Liver (tissue), 9 donors: ENCODE measurements around the gene HNRNPM. TPM values are rescaled to one million over a fixed set of nuclear protein-coding genes. Genes with fewer than 3 reads are reported as not detected.
A peak's percentile ranks its signal among the peaks of the same experiment; 100 is the strongest.

Source experiments
- DNase-seq: peaks from one replicate; pipeline ENCODE4 v3.0.0-alpha.2; 2017; ENCODE audit warnings: low spot score
- H3K27ac ChIP-seq, 2 donors: one replicate each; pipeline ENCODE4 v1.7.0; 2013; ENCODE audit warnings: inconsistent platforms in 2 of 2, low read length in 2 of 2, control low read depth in 1 of 2, low read depth in 1 of 2, mild to moderate bottlenecking in 1 of 2
- H3K27me3 ChIP-seq, 4 donors: one replicate each; pipeline versions ENCODE4 v1.6.1 to v1.7.0; 2013; ENCODE audit warnings: low read length in 3 of 4, inconsistent platforms in 1 of 4, mild to moderate bottlenecking in 1 of 4, moderate library complexity in 1 of 4; ENCODE audit not compliant: control insufficient read depth in 4 of 4, insufficient read depth in 4 of 4
- H3K36me3 ChIP-seq, 4 donors: one replicate each; pipeline versions ENCODE4 v1.6.1 to v1.7.0; 2013; ENCODE audit warnings: low read length in 3 of 4, mild to moderate bottlenecking in 3 of 4, low read depth in 1 of 4, moderate library complexity in 1 of 4; ENCODE audit not compliant: control insufficient read depth in 4 of 4, insufficient read depth in 3 of 4
- H3K4me1 ChIP-seq, 4 donors: one replicate each; pipeline versions ENCODE4 v1.6.1 to v1.7.0; 2013; ENCODE audit warnings: low read length in 3 of 4, mild to moderate bottlenecking in 3 of 4, moderate library complexity in 1 of 4; ENCODE audit not compliant: control insufficient read depth in 4 of 4, insufficient read depth in 4 of 4
- H3K4me3 ChIP-seq, 3 donors: one replicate each; pipeline versions ENCODE4 v1.6.1 to v1.7.0; 2013; ENCODE audit warnings: low read length in 3 of 3, control low read depth in 1 of 3, low read depth in 1 of 3, mild to moderate bottlenecking in 1 of 3
- H3K9ac ChIP-seq, 2 donors: one replicate each; pipeline ENCODE4 v1.7.0; 2013; ENCODE audit warnings: low read length in 2 of 2, mild to moderate bottlenecking in 2 of 2, moderate library complexity in 2 of 2, control low read depth in 1 of 2, low read depth in 1 of 2
- H3K9me3 ChIP-seq, 4 donors: one replicate each; pipeline versions ENCODE4 v1.6.1 to v1.7.0; 2013; ENCODE audit warnings: low read length in 3 of 4; ENCODE audit not compliant: control insufficient read depth in 4 of 4
- ATF3 ChIP-seq: IDR thresholded peaks from 2 replicates; pipeline ENCODE4 v1.6.1; 2016; ENCODE audit warnings: antibody characterized with exemption
- CTCF ChIP-seq: fragments of 150-350 bp; IDR thresholded peaks from 2 replicates; pipeline ENCODE4 v1.5.1; 2017; ENCODE audit warnings: improper control_type of control experiment, low read depth, low read length; ENCODE audit not compliant: missing input control
- EGR1 ChIP-seq, 2 donors: IDR thresholded peaks; 2 replicates each; pipeline ENCODE4 v1.6.1; 2016 to 2018; ENCODE audit warnings: antibody characterized with exemption in 2 of 2, low read depth in 2 of 2
- FOXA1 ChIP-seq: IDR thresholded peaks from 2 replicates; pipeline ENCODE4 v1.6.1; 2016; ENCODE audit warnings: antibody characterized with exemption
- FOXA2 ChIP-seq: IDR thresholded peaks from 2 replicates; pipeline ENCODE4 v1.6.1; 2016; ENCODE audit warnings: antibody characterized with exemption
- GABPA ChIP-seq, 2 donors: IDR thresholded peaks in 1 of 2; conservative IDR thresholded peaks in 1 of 2; 2 replicates each; pipeline ENCODE4 v1.6.1; 2016; ENCODE audit warnings: antibody characterized with exemption in 2 of 2, mild to moderate bottlenecking in 1 of 2, moderate library complexity in 1 of 2
- HNF4A ChIP-seq, 2 donors: conservative IDR thresholded peaks; 2 replicates each; pipeline ENCODE4 v1.6.1; 2016; ENCODE audit warnings: antibody characterized with exemption in 2 of 2, mild to moderate bottlenecking in 2 of 2
- HNF4G ChIP-seq: IDR thresholded peaks from 2 replicates; pipeline ENCODE4 v1.6.1; 2016; ENCODE audit warnings: antibody characterized with exemption
- JUND ChIP-seq, 2 donors: IDR thresholded peaks; 2 replicates each; pipeline ENCODE4 v1.6.1; 2016; ENCODE audit warnings: antibody characterized with exemption in 2 of 2
- NR2F2 ChIP-seq: IDR thresholded peaks from 2 replicates; pipeline ENCODE4 v1.6.1; 2016; ENCODE audit warnings: antibody characterized with exemption
- RAD21 ChIP-seq, 2 donors: IDR thresholded peaks; 2 replicates each; pipeline ENCODE4 v1.6.1; 2016; ENCODE audit warnings: antibody characterized with exemption in 2 of 2, mild to moderate bottlenecking in 2 of 2
- RXRA ChIP-seq, 2 donors: IDR thresholded peaks; 2 replicates each; pipeline ENCODE4 v1.6.1; 2017 to 2018; ENCODE audit warnings: antibody characterized with exemption in 2 of 2, mild to moderate bottlenecking in 1 of 2
- SP1 ChIP-seq: IDR thresholded peaks from 2 replicates; pipeline ENCODE4 v1.6.1; 2018; ENCODE audit warnings: antibody characterized with exemption, mild to moderate bottlenecking
- TAF1 ChIP-seq: conservative IDR thresholded peaks from 2 replicates; pipeline ENCODE4 v1.6.1; 2016; ENCODE audit warnings: antibody characterized with exemption, mild to moderate bottlenecking
- YY1 ChIP-seq: IDR thresholded peaks from 2 replicates; pipeline ENCODE4 v1.6.1; 2016; ENCODE audit warnings: antibody characterized with exemption, mild to moderate bottlenecking
- ZBTB33 ChIP-seq: IDR thresholded peaks from 2 replicates; pipeline ENCODE4 v1.6.1; 2016; ENCODE audit warnings: antibody characterized with exemption
- WGBS: extraction: QIAGEN DNeasy Blood & Tissue Kit; methylation state at CpG from one replicate; pipeline ENCODE4 v1.1.7; 2013; 5-methylcytosine and 5-hydroxymethylcytosine counted together
- polyA plus RNA-seq, 2 donors: library from polyadenylated mRNA; stranded (reverse) in 1 of 2; unstranded in 1 of 2; fragments of 200-250 nt in 1 of 2; fragments of >200 nt in 1 of 2; fragmentation: Nextera tagmentation in 1 of 2; extraction: Ambion mirVana in 1 of 2; gene quantifications; one replicate each; pipeline versions ENCODE4 v1.2.1 to v1.2.3, GENCODE V29; 2013 to 2015
- total RNA-seq, 2 donors: library from RNA; depleted of rRNA; stranded (reverse); fragments of >200 nt; gene quantifications; one replicate each; pipeline ENCODE4 v1.2.3, GENCODE V29; 2014
- donor health status: healthy.
- donor health status: healthy.
- donor health status: healthy.
- donor health status: healthy.
- donor health status: healthy.

HNRNPM gene
- total and polyA plus RNA-seq, 4 donors, result 39.4 to 86.9 (median 70.7) TPM

GRCh38 chr19:8395621-8396082 is 49.1 kb upstream of the HNRNPM start:
- H3K4me1 ChIP-seq, result peaks cover 15 to 62% (median 46%) of the 10 kb centered on the region in 4 donors
- WGBS, result 92% methylated on average over 14 of the region's 14 CpGs
- TF ChIP-seq ZBTB33 (no peak), RAD21 (IDR thresholded peaks at IDR 0.05) (no peak), FOXA1 (no peak), ATF3 (no peak), YY1 (no peak), EGR1 (IDR thresholded peaks at IDR 0.05; ENCODE audit: low read depth in 2 of 2) (no peak), TAF1 (no peak), GABPA (IDR thresholded peaks at IDR 0.05 in 1 of 2, conservative IDR thresholded peaks at IDR 0.05 in 1 of 2) (no peak), HNF4G (no peak), SP1 (no peak), RXRA (IDR thresholded peaks at IDR 0.05) (no peak), JUND (IDR thresholded peaks at IDR 0.05) (no peak)
- H3K27me3 ChIP-seq, result no peaks in the 10 kb centered on the region
- H3K9ac ChIP-seq, result no peak overlapping the region
- H3K27ac ChIP-seq, result peak overlapping the region in 1 of 2 donors; percentile 2
- H3K36me3 ChIP-seq, result peaks cover 0 to 12% (median 9%) of the 10 kb centered on the region in 4 donors
- no peak for DNase-seq
- H3K4me3 ChIP-seq, result no peak overlapping the region
- H3K9me3 ChIP-seq, result no peaks in the 10 kb centered on the region

- Histone ChIP-seq H3K9ac (no peak overlapping the region), H3K4me1 (peaks cover 15 to 57% (median 42%) of the 10 kb centered on the region in 4 donors)
- WGBS, result 71% methylated on average over 7 of the region's 7 CpGs
Observed at GRCh38 chr19:8396185-8396562, 48.6 kb upstream of the HNRNPM start.

GRCh38 chr19:8396563-8397203 is 48.1 kb upstream of the HNRNPM start:
- H3K9me3 ChIP-seq, result no peaks in the 10 kb centered on the region
- H3K27me3 ChIP-seq, result no peaks in the 10 kb centered on the region
- peaks cover 0 to 13% (median 10%) of the 10 kb centered on the region in 4 donors for H3K36me3 ChIP-seq
- TF ChIP-seq FOXA2, result no peak
- TF ChIP-seq EGR1 (IDR thresholded peaks at IDR 0.05; ENCODE audit: low read depth in 2 of 2), result no peak
- TF ChIP-seq RAD21 (IDR thresholded peaks at IDR 0.05), result peak; percentile 62 to 79
- TF ChIP-seq HNF4A (conservative IDR thresholded peaks at IDR 0.05), result no peak
- TF ChIP-seq CTCF, result peak; percentile 62
- no peak for TF ChIP-seq SP1
- no peak for TF ChIP-seq NR2F2
- no peak for TF ChIP-seq RXRA (IDR thresholded peaks at IDR 0.05)
- no peak for TF ChIP-seq YY1
- TF ChIP-seq GABPA (IDR thresholded peaks at IDR 0.05 in 1 of 2, conservative IDR thresholded peaks at IDR 0.05 in 1 of 2), result no peak
- peak; percentile 75 for DNase-seq
- H3K4me3 ChIP-seq, result no peak overlapping the region
- 68% methylated on average over 22 of the region's 22 CpGs for WGBS
- no peak overlapping the region for H3K27ac ChIP-seq
- H3K9ac ChIP-seq, result no peak overlapping the region
- H3K4me1 ChIP-seq, result peaks cover 15 to 52% (median 37%) of the 10 kb centered on the region in 4 donors

More at GRCh38 chr19:8396185-8396562, 48.6 kb upstream of the HNRNPM start:
- Histone ChIP-seq H3K36me3 (peaks cover 0 to 12% (median 9%) of the 10 kb centered on the region in 4 donors), H3K9me3 (no peaks in the 10 kb centered on the region), H3K27me3 (no peaks in the 10 kb centered on the region), H3K27ac (peak overlapping the region in 1 of 2 donors; percentile 2), H3K4me3 (no peak overlapping the region)
- no peak for DNase-seq
- TF ChIP-seq NR2F2 (peak; percentile 9), RAD21 (IDR thresholded peaks at IDR 0.05) (no peak)
